ENCODE measurements around the gene MPC2. TPM values are rescaled to one million over a fixed set of nuclear protein-coding genes. Genes with fewer than 3 reads are reported as not detected.
"Not testable (repeated sequence)": the region's sequence is repeated elsewhere in the genome, so short reads cannot be mapped to it uniquely, and the experiment has no call there.

The MPC2 gene
- total RNA-seq, 1 donor from 2014 or later, result 53.2 TPM

GRCh38 chr1:167934426-167935215 is 2.3 kb downstream of the MPC2 start:
- no peak for DNase-seq

- DNase-seq, result no peak
Observed at GRCh38 chr1:167933788-167934187, 3.1 kb downstream of the MPC2 start.

GRCh38 chr1:167929725-167930124 is 7.1 kb downstream of the MPC2 start:
- no peak for DNase-seq

- DNase-seq, result not testable (repeated sequence)
Observed at GRCh38 chr1:167928919-167929318, 8.0 kb downstream of the MPC2 start.

- DNase-seq, result no peak
Observed at GRCh38 chr1:167928457-167928852, 8.4 kb downstream of the MPC2 start.

- DNase-seq, result no peak
Observed at GRCh38 chr1:167927046-167927754, 9.7 kb downstream of the MPC2 start.

GRCh38 chr1:167926486-167926997 is 10.3 kb downstream of the MPC2 start:
- DNase-seq, result no peak

GRCh38 chr1:167924543-167925231 is 12.2 kb downstream of the MPC2 start:
- DNase-seq, result no peak

- DNase-seq, result no peak
Observed at GRCh38 chr1:167924102-167924501, 12.8 kb downstream of the MPC2 start.

- no peak for DNase-seq
Observed at GRCh38 chr1:167923324-167924056, 13.4 kb downstream of the MPC2 start.

- DNase-seq, result no peak
Observed at GRCh38 chr1:167922611-167923074, 14.2 kb downstream of the MPC2 start.

- no peak for DNase-seq
Observed at GRCh38 chr1:167922023-167922422, 14.8 kb downstream of the MPC2 start.

GRCh38 chr1:167916766-167917511 is 19.9 kb downstream of the MPC2 start:
- DNase-seq, result no peak

- DNase-seq, result no peak
Observed at GRCh38 chr1:167915569-167915968, 21.3 kb downstream of the MPC2 start.

- DNase-seq, result no peak
Observed at GRCh38 chr1:167913895-167914496, 22.9 kb downstream of the MPC2 start, which contains the start of gene ADCY10. ADCY10 (minus strand) TSS chr1:167914134; CDS start chr1:167905140, 8,994 bp downstream.

GRCh38 chr1:167912294-167912693 is 24.6 kb downstream of the MPC2 start:
- DNase-seq, result no peak

GRCh38 chr1:167911413-167911812 is 25.5 kb downstream of the MPC2 start:
- no peak for DNase-seq

- DNase-seq, result no peak
Observed at GRCh38 chr1:167910530-167910929, 26.3 kb downstream of the MPC2 start.

- no peak for DNase-seq
Observed at GRCh38 chr1:167909691-167910180, 27.1 kb downstream of the MPC2 start.

- DNase-seq, result no peak
Observed at GRCh38 chr1:167905671-167906070, 31.2 kb downstream of the MPC2 start.

GRCh38 chr1:167905182-167905581 is 31.7 kb downstream of the MPC2 start:
- DNase-seq, result no peak

Data from occipital lobe (tissue), 2 donors.